Panc1 (cell line): ENCODE results near the gene VEZF1. TPM values are rescaled to one million over a fixed set of nuclear protein-coding genes. Genes with fewer than 3 reads are reported as not detected.

ENCODE experiments used
- ATAC-seq: fragments of 200-7000 bp; cut with Tn5 transposase; 2 replicates; pipeline ENCODE4 v1.9.1; 2020; ENCODE audit warnings: mild to moderate bottlenecking, moderate library complexity
- BruUV-seq: library from RNA; stranded (reverse); fragments of 400-500 nt; replicated peaks from 2 replicates; lab custom pipeline; 2021; lab: Mats Ljungman, UMichigan
- CTCF ChIA-PET: fragments of 300-600 bp; sonication (Branson Sonifier 250); formaldehyde crosslinking; loops from one replicate; lab custom pipeline; 2022; ENCODE audit warnings: antibody characterized with exemption; lab: Charles Lee
- POLR2A ChIA-PET: fragments of 300-600 bp; sonication (Branson Sonifier 250); formaldehyde crosslinking; loops from one replicate; lab custom pipeline; 2022; ENCODE audit warnings: antibody characterized with exemption; lab: Charles Lee
- DNase-seq: peaks from one replicate; pipeline ENCODE4 v3.0.0-alpha.2; 2010; ENCODE audit warnings: low read depth, low spot score
- H3K27ac ChIP-seq: 2 replicates; pipeline ENCODE4 v1.5.1; 2011; ENCODE audit warnings: mild to moderate bottlenecking, low read length, inconsistent platforms
- H3K27me3 ChIP-seq: fragments of 200-500 bp; sonication (Bioruptor generic); 2 replicates; pipeline ENCODE4 v1.6.0; 2014; ENCODE audit warnings: low read length, inconsistent platforms; ENCODE audit not compliant: control insufficient read depth, insufficient read depth
- H3K36me3 ChIP-seq: fragments of 200-500 bp; sonication (Bioruptor generic); 2 replicates; pipeline ENCODE4 v1.5.1; 2014; ENCODE audit warnings: inconsistent platforms, mild to moderate bottlenecking, low read length, moderate library complexity; ENCODE audit not compliant: control insufficient read depth, insufficient read depth
- H3K4me1 ChIP-seq: 2 replicates; pipeline ENCODE4 v1.5.1; 2011; ENCODE audit warnings: inconsistent platforms, mild to moderate bottlenecking, low read length, moderate library complexity; ENCODE audit not compliant: control insufficient read depth, insufficient read depth
- H3K4me3 ChIP-seq, 2 experiments: 2 replicates each; pipeline ENCODE4 v1.5.1; 2011 to 2012; ENCODE audit warnings: low read depth in 2 of 2, low read length in 2 of 2, mild to moderate bottlenecking in 2 of 2, inconsistent platforms in 1 of 2, moderate library complexity in 1 of 2
- H3K9me3 ChIP-seq: fragments of 200-500 bp; sonication (Bioruptor generic); 2 replicates; pipeline ENCODE4 v1.5.1; 2014; ENCODE audit warnings: low read depth, mild to moderate bottlenecking, inconsistent platforms, low read length, moderate library complexity; ENCODE audit not compliant: control insufficient read depth, insufficient read depth
- POLR2AphosphoS5 ChIP-seq: IDR thresholded peaks from 2 replicates; pipeline ENCODE4 v1.6.1; 2012; ENCODE audit warnings: mild to moderate bottlenecking, low read depth, low read length, moderate library complexity
- SIN3A ChIP-seq: IDR thresholded peaks from 2 replicates; pipeline ENCODE4 v1.6.1; 2012; ENCODE audit warnings: low read depth, mild to moderate bottlenecking, low read length, moderate library complexity, borderline replicate concordance; ENCODE audit not compliant: insufficient read depth
- TCF7L2 ChIP-seq: IDR thresholded peaks from 2 replicates; pipeline ENCODE4 v1.6.1; 2011; ENCODE audit warnings: mild to moderate bottlenecking, low read depth, low read length, inconsistent platforms
- in situ Hi-C: cut with HindIII; loops from 2 replicates; pipeline ENCODE4 v1.10.0; 2016; ENCODE audit warnings: low sequenced_read_pairs, low pct_unique_long_range_greater_than_20kb
- intact Hi-C: fragments of 100-400 bp; cut with micrococcal nuclease; formaldehyde crosslinking; loops from one replicate; pipeline ENCODE4 v1.10.0; 2022; ENCODE audit not compliant: unreplicated experiment
- total RNA-seq: library from RNA; stranded (reverse); gene quantifications from one replicate; pipeline ENCODE4 v1.2.1, GENCODE V29; 2021; ENCODE audit not compliant: unreplicated experiment
- TF ChIP-seq, protein P1 (sequence below): fragments of 450-650 bp; IDR thresholded peaks from 2 replicates; pipeline ENCODE4 v1.5.1; 2017; ENCODE audit warnings: mild to moderate bottlenecking
- TF ChIP-seq, protein P2 (sequence below), 2 experiments: IDR thresholded peaks; 2 replicates each; pipeline ENCODE4 v1.6.1; 2011 to 2012; ENCODE audit warnings: low read depth in 2 of 2, control low read depth in 1 of 2, low read length in 1 of 2, mild to moderate bottlenecking in 1 of 2, moderate library complexity in 1 of 2; ENCODE audit not compliant: insufficient read depth in 1 of 2

Gene VEZF1
- total RNA-seq, 1 experiment from 2014 or later, result 73.5 TPM

DNA sequence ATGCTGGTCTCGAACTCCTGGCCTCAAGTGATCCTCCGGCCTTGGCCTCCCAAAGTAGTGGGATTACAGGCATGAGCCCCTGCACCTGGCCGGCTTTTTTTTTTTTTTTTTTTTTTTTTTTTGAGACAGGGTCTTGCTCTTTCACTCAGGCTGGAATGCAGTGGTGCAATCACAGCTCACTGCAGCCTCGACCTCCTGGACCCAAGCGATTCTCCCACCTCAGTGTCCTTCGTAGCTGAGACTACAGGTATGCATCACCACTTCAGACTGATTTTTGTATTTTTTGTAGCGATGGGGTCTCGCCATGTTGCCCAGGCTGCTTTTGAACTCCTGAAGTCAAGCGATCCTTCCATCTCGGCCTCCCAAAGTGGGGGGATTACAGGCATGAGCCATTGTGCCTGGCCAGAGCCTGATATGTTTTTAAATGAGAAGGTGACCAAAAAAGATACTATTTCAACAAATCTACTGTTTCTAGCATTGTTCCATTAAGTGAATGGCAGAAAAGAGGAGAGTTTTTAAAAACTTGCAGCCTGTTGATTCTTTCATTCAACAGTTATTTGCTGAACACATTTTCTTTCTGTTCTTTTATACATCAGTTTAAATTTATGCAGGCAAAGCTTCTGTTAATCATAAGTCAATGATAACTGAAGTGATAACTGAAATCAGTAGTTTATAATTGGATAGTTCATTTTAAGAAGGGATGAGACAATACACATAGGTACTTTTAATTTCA lies 22.2 kb upstream of the VEZF1 start:
- no peak for ATAC-seq
- no peak for DNase-seq
- BruUV-seq, result no TSS peak
- TF ChIP-seq, protein P1, sequence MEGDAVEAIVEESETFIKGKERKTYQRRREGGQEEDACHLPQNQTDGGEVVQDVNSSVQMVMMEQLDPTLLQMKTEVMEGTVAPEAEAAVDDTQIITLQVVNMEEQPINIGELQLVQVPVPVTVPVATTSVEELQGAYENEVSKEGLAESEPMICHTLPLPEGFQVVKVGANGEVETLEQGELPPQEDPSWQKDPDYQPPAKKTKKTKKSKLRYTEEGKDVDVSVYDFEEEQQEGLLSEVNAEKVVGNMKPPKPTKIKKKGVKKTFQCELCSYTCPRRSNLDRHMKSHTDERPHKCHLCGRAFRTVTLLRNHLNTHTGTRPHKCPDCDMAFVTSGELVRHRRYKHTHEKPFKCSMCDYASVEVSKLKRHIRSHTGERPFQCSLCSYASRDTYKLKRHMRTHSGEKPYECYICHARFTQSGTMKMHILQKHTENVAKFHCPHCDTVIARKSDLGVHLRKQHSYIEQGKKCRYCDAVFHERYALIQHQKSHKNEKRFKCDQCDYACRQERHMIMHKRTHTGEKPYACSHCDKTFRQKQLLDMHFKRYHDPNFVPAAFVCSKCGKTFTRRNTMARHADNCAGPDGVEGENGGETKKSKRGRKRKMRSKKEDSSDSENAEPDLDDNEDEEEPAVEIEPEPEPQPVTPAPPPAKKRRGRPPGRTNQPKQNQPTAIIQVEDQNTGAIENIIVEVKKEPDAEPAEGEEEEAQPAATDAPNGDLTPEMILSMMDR, result no peak
- TF ChIP-seq, protein P2, sequence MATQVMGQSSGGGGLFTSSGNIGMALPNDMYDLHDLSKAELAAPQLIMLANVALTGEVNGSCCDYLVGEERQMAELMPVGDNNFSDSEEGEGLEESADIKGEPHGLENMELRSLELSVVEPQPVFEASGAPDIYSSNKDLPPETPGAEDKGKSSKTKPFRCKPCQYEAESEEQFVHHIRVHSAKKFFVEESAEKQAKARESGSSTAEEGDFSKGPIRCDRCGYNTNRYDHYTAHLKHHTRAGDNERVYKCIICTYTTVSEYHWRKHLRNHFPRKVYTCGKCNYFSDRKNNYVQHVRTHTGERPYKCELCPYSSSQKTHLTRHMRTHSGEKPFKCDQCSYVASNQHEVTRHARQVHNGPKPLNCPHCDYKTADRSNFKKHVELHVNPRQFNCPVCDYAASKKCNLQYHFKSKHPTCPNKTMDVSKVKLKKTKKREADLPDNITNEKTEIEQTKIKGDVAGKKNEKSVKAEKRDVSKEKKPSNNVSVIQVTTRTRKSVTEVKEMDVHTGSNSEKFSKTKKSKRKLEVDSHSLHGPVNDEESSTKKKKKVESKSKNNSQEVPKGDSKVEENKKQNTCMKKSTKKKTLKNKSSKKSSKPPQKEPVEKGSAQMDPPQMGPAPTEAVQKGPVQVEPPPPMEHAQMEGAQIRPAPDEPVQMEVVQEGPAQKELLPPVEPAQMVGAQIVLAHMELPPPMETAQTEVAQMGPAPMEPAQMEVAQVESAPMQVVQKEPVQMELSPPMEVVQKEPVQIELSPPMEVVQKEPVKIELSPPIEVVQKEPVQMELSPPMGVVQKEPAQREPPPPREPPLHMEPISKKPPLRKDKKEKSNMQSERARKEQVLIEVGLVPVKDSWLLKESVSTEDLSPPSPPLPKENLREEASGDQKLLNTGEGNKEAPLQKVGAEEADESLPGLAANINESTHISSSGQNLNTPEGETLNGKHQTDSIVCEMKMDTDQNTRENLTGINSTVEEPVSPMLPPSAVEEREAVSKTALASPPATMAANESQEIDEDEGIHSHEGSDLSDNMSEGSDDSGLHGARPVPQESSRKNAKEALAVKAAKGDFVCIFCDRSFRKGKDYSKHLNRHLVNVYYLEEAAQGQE (IDR thresholded peaks at IDR 0.05; ENCODE audit: insufficient read depth in 1 of 2, low read depth in 2 of 2, low read length in 1 of 2), result no peak
- TF ChIP-seq SIN3A (no peak), POLR2AphosphoS5 (no peak), TCF7L2 (no peak)
- POLR2A ChIA-PET, result interaction anchor here (0.7 kb wide), 2 partner anchors 79 to 461 kb away, joined by 3 to 7 read pairs; no protein-coding TSS in a partner anchor
- Histone ChIP-seq H3K4me3 (no peak overlapping the region), H3K36me3 (peaks cover 11% of the 10 kb centered on the region), H3K9me3 (no peaks in the 10 kb centered on the region), H3K27me3 (no peaks in the 10 kb centered on the region), H3K4me1 (0 out of 2 replicates have a peak, but pooled peaks cover 3% of the 10 kb centered on the region), H3K27ac (no peak overlapping the region)
- in situ Hi-C loops (no loop called here), intact Hi-C loops (no loop called here)
- CTCF ChIA-PET, result interaction anchor here (0.6 kb wide), 1 partner anchor 11 kb away, joined by 6 read pairs; no protein-coding TSS in a partner anchor

DNA sequence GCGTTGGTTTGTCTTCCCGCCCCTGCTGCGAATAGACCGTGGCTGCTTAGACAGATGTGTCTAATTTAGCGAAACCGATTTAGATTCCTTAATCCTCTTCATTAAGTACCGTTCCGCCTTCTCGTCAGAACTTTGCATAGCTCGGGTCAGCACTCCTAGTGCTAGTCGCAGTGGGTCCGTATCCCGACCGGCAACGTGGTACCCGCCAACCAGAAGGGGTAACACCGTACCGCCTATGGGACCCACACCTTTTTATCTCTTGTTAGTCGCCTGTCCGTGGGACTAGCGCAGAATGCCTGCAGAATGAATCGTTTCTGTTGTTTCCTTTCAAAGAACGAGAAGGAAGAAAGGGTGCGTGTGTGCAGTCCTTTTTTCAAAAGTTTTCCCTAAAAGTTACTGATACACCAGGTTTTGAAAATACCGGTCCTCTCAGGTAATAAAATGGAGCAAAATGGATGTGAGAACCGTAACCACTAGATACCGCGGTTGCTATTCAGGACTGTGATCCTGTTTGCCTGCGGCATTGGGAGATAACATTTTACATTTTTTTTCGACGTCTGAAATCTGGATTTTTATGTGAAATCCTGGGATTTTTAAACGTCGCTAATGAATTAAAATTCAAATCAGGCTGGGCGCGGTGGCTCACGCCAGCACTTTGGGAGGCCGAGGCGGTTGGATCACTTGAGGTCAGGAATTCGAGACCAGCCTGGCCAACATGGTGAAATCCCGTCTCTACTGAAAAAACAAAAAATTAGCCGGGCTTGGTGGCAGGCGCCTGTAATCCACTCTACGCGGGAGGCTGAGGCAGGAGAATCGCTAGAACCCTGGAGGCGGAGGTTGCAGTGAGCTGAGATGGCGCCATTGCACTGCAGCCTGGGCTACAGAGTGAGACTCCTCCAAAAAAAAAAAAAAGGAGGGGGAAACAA lies 20.0 kb upstream of the VEZF1 start:
- CTCF ChIA-PET, result interaction anchor here (0.6 to 1.0 kb wide), 2 partner anchors 104 to 148 kb away, joined by 3 to 7 read pairs; no protein-coding TSS in a partner anchor
- intact Hi-C loops (loop anchor here (5.0 kb wide), 2 partner anchors 74 to 104 kb away; partner anchors contain the start of gene DYNLL2), in situ Hi-C loops (no loop called here)
- POLR2A ChIA-PET, result interaction anchor here (0.5 to 1.2 kb wide), 13 partner anchors 9 to 148 kb away, joined by 3 to 11 read pairs (median 3); partner anchors contain the start of gene DYNLL2
- H3K27ac ChIP-seq, result peak overlapping the region; percentile 100
- H3K4me1 ChIP-seq, result peaks cover 24% of the 10 kb centered on the region
- peak; percentile 62 for ATAC-seq
- TF ChIP-seq POLR2AphosphoS5 (peak; percentile 82), TCF7L2 (no peak), SIN3A (0 out of 2 replicates have a peak, but pooled peaks have one; percentile 64)
- no peaks in the 10 kb centered on the region for H3K9me3 ChIP-seq
- peak overlapping the region; percentile 83 to 94 for H3K4me3 ChIP-seq
- peaks cover 33% of the 10 kb centered on the region for H3K36me3 ChIP-seq
- no peak for DNase-seq
- BruUV-seq, result TSS peak; percentile 88
- H3K27me3 ChIP-seq, result no peaks in the 10 kb centered on the region
